ENCODE results near the gene MCC. TPM values are rescaled to one million over a fixed set of nuclear protein-coding genes. Genes with fewer than 3 reads are reported as not detected.

The MCC gene
- total and polyA plus RNA-seq, 2 of the 4 experiments (the other 2 are of a cell fraction) = 5.0 to 20.6 TPM

- peaks cover 2% of the 10 kb centered on the region; the same call in 1 of the 2 replicates for H3K36me3 ChIP-seq (ENCODE audit: control insufficient read depth, insufficient read depth, low read length)
- H2AK9ac ChIP-seq (replicated peaks; ENCODE audit: low read depth, low read length, poor library complexity) = no peak overlapping the region
- dilution Hi-C loops (cut with HindIII; ENCODE audit: low sequenced_read_pairs, unreplicated experiment) = no loop called here
- H4K20me1 ChIP-seq (ENCODE audit: insufficient read depth, low read length) = peaks cover 10% of the 10 kb centered on the region
- no peak overlapping the region for H3K27ac ChIP-seq (ENCODE audit: insufficient read depth, low read length)
- no peak overlapping the region for H4K91ac ChIP-seq (ENCODE audit: insufficient read depth, low read depth, low read length)
- H3K79me1 ChIP-seq (ENCODE audit: low read depth in 1 of 2, low read length in 2 of 2) = peaks cover 12 to 19% of the 10 kb centered on the region in 2 experiments
- TF ChIP-seq FOS (IDR thresholded peaks at IDR 0.05; ENCODE audit: low read depth, low read length) = no peak
- TF ChIP-seq RCOR1 (IDR thresholded peaks at IDR 0.05; ENCODE audit: insufficient replicate concordance, low read length) = no peak
- no peak for TF ChIP-seq CTCF (conservative IDR thresholded peaks at IDR 0.05; ENCODE audit: low read depth, low read length)
- no peak for TF ChIP-seq BHLHE40 (IDR thresholded peaks at IDR 0.05; ENCODE audit: low read depth, low read length)
- no peak overlapping the region for H2AK5ac ChIP-seq (ENCODE audit: low read depth, low read length)
- H4K8ac ChIP-seq (ENCODE audit: low read depth in 2 of 2, low read length in 2 of 2) = no peak overlapping the region
- peaks cover 10% of the 10 kb centered on the region; the same call in 1 of the 2 replicates for H3K9me1 ChIP-seq (ENCODE audit: insufficient read depth, low read length)
- H2AFZ ChIP-seq (replicated peaks; ENCODE audit: low read length, poor library complexity) = no peak overlapping the region
- intact Hi-C loops (cut with micrococcal nuclease) = no loop called here
- H3K18ac ChIP-seq (ENCODE audit: low read depth, low read length) = no peak overlapping the region
- H4K5ac ChIP-seq (ENCODE audit: low read depth, low read length) = no peak overlapping the region
- H2BK120ac ChIP-seq (ENCODE audit: low read depth, low read length) = no peak overlapping the region
- H3K4ac ChIP-seq (ENCODE audit: low read depth, low read length) = no peak overlapping the region
- peaks cover 2% of the 10 kb centered on the region; the same call in 1 of the 2 replicates for H3K4me1 ChIP-seq (ENCODE audit: control insufficient read depth, insufficient read depth, low read length)
- no peak overlapping the region for H3K56ac ChIP-seq (ENCODE audit: extremely low read depth, insufficient read depth, low read length)
- ATAC-seq (ENCODE audit: low read depth) (no peak), DNase-seq (no peak)
- H2BK20ac ChIP-seq (ENCODE audit: low read depth, low read length) = no peak overlapping the region
- ChIA-PET CTCF (no interaction called here), POLR2A (ENCODE audit: unreplicated experiment) (no interaction called here)
- no peak overlapping the region for H3K14ac ChIP-seq (replicated peaks; ENCODE audit: low read depth, low read length)
- no peak overlapping the region for H2BK5ac ChIP-seq (ENCODE audit: low read depth, low read length, poor library complexity, severe bottlenecking)
- WGBS, 2 experiments (ENCODE audit: extremely low coverage in 2 of 2, insufficient read length in 1 of 2) = no CpG with 5 or more reads among the region's 3 CpGs
- no peak overlapping the region for H3K4me3 ChIP-seq (ENCODE audit: insufficient read depth, low read depth, low read length)
- BruUV-seq (replicated peaks) = no TSS peak
- H3K4me2 ChIP-seq (ENCODE audit: low read depth, low read length) = no peak overlapping the region
- no peak overlapping the region for H3K23ac ChIP-seq (ENCODE audit: low read depth, low read length)
- in situ Hi-C loops (cut with MboI; ENCODE audit: low sequenced_read_pairs) = no loop called here
- no peak overlapping the region for H2BK15ac ChIP-seq (ENCODE audit: low read depth, low read length)
- H3K27me3 ChIP-seq (ENCODE audit: control insufficient read depth, insufficient read depth, low read length) = no peaks in the 10 kb centered on the region
- peaks cover 5% of the 10 kb centered on the region for H3K9me3 ChIP-seq (ENCODE audit: control insufficient read depth, insufficient read depth, low read length)
- no peak overlapping the region for H3K9ac ChIP-seq (ENCODE audit: low read depth, low read length)
These were observed 299.0 kb downstream of the MCC start for GRCh38 chr5:113189291-113189690.
